Stimulated activated CD8-positive, alpha-beta memory T cell treated with anti-CD3 and anti-CD28 coated beads, Interleukin-2, amount 100 ng/mL, for 48 hours (primary cell): ENCODE data around the gene WSCD2.

ENCODE experiments used
- DNase-seq, 2 donors: peaks; one replicate each; pipeline ENCODE4 v3.0.0-alpha.2; 2020; ENCODE audit warnings: low read depth in 2 of 2

Gene WSCD2

DNA sequence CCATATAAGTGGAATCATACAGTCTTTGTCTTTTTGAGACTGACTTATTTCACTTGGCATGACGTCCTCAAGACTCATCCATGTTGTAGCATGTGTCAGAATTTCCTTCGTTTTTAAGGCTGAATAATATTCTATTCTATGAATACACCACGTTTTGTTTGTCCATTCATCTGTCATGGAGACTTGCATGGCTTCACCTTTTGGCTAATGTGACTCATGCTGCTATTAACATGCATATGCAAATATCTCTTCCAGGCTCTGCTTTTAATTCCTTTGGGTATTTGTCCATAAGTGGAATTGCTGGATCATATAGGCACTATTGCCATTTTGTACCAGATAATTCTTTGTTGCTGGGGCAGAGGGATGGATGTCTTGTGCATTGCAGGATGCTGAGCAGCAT is 19.6 kb upstream of the WSCD2 start:
- no peak for DNase-seq

DNA sequence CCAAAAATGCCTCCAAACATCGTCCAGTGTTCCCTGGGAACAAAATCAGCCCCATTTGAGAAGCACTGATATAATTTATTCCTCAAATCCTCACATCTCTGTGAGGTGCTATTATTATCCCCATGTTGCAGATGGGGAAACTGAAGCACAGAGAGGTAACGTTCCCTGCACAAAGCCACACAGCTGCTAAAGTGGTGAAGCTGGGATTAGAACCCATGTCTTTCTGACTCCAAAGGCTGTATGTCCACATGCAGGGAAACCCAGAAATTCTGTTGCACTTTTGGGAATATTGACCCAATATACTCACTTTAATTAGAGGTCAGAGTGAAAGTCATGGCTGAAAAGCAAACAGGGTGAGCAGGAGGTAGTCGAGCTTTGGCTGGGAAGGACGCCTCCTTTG is 19.1 kb upstream of the WSCD2 start:
- no peak for DNase-seq

DNA sequence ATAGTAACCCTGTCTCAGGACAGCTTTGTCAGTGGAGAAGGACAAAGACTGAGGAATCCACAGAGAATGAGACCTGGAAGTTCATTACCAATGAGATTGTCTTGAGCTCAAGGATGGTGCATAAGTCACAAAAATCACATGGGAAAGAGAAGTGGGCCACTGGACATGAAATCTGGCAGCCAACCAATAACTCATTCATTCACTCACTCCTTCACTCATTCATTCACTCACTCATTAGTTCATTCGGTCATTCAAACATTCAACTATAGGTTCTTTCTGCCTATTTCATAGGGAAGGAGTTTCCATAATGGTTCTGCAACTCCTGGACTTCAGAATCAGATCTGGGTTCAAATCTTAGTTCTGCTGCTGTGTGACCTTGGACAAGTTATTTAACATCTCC is 18.2 kb upstream of the WSCD2 start:
- no peak for DNase-seq

DNA sequence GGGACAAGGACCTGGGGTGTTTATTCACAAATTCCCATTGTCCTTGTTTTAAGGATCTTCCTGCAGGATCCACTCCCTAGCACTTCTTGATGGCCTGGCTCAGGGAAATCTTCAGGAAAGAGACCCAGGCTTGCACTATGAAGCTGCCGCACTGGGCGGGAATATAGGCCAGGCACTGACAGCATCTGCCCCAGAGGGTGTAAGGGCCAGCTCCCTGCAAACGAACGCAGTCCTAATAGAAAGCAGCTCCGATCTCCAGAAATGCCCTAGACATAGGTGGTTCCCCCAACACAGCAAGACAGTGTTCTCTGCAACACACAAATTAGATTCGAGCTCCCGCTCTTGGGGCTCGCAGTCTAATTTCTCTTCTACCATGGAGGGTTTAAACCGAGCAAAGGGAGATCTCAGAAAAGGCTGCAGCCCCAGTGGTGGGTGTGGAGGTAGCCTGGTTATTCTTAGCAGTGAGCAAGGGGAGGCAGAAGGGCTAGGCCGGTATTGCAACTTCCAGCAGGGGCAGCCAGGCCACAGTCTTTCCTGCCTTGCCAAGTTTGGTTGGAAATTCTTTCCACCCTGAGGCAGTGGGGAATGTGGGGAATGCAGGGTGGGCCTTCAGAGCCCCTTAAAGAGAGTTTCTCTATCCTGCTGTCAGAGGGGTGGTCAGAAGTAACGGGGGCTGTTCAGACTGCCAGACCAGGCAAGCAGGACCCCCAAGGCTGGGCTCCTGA is 16.1 kb upstream of the WSCD2 start:
- DNase-seq = no peak

DNA sequence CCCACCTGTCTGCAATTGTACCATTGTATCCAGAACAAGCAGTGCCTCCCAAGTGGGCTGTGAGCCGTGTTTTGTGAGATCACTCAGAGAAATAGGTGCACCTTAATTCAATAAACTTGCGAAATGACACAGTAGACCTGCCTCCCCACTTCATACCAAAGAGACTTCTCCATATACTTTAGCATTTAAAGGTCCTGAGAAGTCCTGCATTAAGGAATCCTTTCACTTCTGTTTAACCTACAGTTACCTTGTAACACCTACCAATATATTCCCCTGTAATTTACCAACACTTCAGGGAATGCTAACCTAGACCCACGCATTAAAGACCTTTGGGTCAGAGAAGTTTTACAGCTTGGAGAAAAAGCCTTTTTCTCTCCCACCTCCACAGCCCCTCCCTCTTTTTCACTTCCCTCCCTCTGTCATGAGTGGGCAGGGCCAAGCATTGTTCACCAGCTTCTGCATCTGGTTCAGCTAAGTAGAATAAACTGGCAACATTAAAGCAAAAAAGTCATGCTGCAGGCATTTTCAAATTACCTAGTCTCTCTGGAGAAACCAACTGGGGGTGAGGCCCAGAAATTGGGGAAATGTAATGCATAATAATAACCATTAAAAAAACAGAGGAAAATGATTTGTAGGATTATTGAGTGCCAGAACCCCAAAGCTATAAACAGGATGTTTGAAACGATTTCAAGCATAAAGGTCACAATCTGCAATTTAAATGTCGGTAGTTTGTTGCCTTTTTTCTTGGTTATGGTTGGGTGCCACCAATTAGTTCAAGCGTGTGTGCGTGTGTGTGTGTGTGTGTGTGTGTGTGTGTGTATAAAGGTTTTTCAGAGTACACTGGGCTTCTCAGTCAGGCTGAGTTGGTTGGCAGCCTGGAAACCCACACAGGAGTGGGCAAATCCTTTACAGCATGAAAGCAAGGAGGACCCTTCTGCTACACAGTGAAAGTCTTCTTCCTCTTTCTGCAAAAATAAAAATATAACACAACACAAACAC is 13.7 kb upstream of the WSCD2 start:
- DNase-seq = no peak

DNA sequence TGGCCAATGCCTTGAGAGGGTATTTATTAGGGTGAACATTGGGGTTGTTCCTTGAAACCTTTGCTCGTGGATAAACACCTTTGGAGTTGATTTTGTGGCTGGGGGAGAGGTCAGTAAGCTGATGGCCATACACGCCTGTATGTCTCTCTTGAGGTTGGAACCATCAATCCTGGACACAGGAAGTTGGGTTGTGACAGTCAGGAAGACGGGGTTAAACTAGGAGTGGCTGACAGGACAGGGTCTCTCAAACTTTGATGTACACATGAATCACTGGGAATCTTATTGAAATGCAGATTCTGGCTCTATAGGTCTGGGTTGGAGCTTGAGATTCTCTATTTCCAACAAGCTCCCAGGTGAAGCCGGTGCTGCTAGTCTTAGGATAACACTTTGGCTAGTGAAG is 12.8 kb upstream of the WSCD2 start:
- no peak for DNase-seq

DNA sequence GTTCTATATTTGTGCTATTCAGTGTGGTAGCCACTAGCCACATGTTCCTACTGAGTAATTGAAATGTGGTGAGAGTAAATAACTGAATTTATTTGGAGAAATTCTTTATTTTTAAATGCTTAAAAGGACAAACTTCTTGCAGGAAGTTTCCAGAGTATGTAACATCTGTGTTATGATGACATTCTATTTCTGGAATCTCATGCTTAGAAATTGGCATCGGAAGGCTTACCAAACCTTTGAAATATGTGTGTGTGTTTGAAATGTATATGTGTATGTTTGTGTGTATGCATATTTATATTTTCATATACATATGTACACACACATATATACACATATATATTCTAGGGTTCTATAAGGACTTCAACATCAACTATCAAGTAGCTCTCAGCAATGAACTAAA is 12.4 kb upstream of the WSCD2 start:
- no peak for DNase-seq

DNA sequence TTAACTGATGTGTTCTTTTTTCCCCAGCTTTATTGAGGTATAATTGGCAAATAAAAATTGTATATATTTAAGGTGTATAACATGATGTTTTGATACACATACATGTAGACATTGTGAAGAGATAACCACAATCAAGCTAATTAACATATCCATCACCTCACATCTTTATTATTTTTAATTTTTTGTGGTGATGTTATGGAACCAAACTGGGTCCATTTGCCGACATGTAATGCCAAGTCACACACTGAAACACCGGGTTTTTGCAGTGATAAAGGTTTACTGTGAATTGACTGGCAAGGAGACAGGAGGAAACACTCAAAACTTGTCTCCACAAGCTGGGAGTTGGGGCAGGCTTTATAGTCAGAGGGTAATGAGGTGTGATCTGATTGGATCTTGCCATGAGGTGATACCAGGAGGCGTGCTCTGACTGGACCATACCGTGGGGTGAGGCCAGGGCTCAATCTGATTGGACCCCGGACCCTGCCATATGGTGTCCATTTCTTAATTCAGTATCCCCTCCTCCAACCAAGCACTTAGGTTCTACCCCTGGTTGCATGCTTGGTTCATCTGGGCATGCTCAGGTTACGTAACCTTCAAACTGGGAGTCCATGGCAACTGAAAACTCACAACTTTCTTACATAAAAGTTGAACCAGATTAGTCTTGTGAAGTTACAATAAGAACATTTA is 11.8 kb upstream of the WSCD2 start:
- no peak for DNase-seq

DNA sequence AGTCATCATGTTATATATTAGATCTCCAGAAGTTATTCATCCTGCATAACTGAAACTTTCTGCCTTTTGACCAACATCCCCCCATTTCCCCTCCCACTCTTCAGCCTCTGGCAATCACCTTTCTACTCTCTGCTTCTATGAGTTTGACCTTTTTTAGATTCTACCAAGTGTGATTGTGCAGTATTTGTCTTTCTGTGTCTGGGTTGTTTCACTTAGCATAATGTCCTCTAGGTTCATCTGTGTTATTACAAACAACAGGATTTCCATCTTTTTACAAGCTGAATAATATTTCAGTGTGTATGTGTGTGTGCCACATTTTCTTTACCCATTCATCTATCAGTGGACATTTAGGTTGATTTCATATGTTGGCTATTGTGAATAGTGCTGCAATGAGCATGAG is 11.2 kb upstream of the WSCD2 start:
- DNase-seq = no peak

DNA sequence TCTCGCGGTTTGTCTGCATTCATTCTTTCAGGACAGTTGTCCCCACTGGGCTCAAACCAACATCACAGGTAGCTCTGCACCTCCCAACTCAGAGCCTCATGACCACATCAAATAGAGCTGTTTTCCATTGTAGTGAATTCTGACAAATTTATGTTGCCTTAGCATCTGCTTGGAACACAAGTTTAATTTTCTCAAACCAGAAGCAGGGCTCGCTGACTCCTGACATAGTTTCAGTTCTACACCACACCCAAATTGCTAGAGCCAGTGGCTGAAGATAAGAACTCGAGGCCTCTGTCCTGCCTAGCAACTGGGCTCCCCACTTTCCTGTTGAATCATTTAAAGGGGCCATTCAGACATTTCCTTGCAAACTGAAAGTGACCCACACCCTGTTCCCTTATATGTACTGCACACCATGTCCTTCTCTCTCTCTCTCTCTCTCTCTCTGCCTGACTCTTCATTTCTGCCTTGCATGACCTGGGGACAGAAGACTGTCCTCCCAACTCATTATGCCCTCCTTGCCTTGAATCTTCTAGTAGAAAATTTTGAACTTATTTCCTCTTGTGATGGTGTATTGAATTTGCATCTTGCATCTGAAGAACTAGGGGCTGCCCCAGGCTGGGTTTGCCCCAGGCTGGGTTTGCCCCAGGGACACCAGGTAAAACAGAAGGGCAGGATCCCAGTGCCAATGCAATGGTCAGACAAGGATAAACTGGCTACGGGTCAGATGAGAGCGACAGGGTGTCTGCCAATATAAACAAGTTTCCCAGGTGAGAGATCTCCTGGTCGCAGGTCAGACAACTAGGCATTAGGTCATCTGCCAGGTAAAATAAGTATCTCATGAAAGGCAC is 9.7 kb upstream of the WSCD2 start:
- no peak for DNase-seq

DNA sequence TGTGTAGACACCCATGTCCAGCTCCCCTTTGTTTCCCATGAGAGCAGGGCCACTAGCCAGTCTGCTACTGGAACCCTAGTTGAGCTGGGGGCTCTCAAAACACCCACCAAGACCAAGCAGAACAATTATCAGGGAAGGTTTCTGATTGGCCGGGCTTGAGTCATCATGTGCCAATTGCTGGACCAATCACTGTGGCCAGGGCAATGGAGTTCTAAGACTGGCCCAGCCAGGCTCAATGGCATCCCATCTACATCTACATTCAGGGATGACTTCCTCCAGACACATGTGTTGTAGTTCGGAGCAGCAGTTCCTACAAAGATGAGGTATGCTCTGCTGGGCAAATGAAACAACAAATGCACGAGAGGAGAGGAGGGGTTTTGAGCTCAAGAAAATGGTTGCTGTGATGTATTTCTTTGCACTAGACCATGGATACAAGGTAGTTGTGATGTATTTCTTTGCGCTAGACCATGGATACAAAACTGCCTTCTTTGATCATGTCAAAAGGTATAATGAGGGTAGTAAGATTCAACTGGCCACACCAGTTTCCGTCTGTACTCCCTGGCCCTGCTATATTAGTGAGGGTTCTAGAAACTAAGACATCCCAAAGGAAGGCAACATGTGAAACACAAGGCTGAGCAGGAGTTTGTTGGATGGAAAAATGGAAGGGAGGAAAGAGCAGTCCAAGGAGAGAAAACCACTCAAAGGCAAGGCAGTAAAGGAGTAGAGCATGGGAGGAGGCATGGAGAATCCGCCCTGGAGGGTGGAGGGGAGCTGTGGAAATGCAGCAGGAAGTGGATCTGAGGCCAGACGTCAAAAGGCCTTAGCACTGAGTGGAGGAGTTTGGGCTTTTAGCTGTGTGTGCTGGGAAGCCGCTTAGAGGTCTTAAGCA is 8.9 kb upstream of the WSCD2 start:
- DNase-seq = no peak

DNA sequence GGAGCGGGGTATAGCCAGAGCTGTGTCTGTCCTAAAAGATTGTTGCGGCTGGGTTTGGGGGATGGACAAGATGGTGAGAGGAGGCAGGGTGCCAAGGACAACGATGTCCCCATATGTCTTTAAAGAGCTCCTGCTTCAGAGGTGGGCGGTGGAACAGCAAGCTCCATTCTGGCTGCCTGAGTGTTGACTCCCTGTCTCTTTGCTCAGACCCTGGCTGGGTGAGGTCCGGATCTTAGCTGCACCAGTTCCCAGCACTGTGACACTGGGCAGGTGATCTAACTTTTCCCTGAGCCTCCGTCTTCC is 8.3 kb upstream of the WSCD2 start:
- DNase-seq = no peak

DNA sequence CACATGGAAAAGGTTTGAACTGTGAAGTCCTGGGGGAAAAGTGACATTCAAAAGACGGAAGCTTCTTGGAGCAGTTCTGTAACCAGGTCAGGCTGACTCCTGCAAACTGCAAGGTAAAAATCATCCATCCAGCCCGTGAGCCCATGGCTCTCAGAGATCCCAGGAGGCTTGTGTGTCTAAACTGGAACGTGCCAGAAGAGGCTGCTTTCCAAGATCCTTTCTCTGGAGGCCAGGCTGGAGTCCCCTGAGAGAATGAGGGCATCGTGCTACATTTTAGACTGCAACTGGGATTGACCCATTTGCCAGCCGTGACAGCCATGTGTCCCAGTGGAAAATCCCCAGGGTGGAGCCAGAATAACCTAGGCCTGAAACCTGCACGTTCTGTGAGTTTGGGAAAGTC is 7.8 kb upstream of the WSCD2 start:
- DNase-seq = no peak

DNA sequence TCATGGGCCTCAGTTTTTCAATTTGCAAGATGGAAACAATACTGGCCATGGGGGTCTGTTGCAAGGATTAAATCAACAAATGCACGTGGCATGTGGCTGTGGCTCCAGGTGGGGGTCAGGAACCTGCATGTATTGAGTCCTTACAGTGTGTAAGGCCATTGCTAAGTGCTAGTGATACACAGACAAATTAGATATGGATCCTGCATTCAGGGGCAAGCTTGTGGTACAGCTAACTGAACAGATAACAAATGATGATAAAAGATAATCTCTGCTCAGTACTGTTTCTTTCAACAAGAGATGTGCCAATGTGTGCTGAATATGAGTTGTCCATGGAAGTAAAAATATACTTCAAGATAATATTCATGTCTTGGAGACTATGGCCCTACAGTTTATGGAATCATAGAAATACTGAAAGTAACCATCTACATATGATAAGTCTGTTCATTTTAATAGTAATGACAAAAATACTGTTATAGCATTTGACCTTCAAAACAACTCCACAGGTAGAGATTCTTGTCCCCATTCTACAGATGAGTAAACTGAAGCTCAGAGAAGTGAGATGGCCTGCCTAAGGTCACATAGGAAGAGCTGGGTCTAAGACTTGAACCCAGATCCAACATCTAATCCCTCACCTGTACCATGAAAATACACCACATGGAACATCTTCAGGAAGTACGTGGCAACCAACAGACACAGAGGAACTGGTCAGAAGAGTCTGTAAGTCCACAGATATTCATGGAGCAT is 7.2 kb upstream of the WSCD2 start:
- no peak for DNase-seq

DNA sequence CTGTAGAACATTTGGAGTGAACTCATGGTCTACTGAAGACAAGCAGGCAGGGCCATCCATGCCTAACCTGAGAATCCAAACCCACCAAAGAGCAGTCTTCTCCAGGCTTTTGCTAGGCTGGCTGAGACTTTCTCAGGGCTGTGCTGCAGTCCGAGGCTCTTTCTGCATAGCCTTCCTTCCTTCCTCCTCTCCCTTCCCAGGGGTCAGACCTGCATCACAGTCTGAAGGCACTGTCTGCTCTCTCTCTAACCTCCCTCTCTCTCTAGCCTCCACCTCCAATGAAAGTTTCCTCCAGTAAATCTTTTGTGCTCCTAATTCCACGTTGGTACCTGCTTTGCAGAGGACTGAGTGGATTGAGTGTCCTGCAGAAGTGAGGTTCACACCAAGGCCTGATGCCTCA is 6.4 kb upstream of the WSCD2 start:
- no peak for DNase-seq

DNA sequence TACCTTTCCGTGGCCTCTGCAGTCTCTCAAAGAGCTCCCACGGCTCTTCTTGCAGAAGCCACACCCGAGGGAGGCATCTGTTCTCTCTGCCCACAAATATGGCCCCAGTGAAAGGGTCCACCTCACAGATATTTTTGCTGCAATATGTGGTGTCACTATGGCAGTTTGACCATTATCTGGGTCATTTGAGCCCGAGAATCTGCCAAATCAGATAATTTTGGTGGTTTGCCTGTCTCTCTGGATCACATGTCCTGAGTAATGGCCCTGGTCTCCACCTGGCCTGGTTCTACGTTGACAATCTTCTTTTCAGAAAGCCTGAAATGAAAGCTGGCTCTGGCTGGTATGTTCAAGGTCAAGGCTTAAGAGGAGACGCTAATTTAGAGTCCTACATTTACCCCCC is 5.7 kb upstream of the WSCD2 start:
- no peak for DNase-seq

DNA sequence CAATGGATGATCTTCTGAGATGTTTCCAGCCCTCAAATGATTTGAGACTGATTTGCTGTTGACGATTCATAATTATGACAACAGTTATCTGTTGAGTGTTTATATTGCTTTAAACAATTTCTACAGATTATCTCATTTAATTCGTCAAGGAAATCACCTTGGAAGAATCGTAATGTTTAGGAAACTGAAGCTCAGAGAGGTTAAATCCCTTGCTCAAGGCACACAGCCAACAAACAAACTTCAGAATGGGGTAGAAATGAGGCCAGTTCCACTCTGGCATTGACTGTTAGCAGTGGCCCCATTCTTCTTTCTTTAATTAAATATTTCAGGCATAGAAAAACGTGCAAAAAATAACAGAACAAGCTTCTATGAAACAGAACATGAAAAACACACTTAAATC is 4.0 kb upstream of the WSCD2 start:
- no peak for DNase-seq

DNA sequence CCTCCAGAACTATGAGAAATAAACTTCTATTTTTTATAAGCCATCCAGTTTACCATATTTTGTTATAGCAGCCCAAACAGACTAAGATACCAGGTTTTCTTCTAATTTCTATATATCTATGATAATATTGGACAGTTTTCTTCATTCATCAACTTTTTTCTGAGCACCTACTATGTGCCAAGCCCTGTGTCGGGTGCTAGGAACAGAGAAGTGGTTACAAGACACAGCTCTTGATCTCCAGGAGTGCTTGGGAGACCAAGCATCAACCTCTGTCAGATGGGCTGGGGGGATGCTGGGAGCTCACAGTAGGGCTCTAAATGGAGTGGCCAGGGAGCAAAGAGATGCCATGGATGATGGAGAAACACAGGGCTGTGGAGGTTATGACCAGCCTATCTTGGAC is 2.9 kb upstream of the WSCD2 start:
- DNase-seq = no peak

DNA sequence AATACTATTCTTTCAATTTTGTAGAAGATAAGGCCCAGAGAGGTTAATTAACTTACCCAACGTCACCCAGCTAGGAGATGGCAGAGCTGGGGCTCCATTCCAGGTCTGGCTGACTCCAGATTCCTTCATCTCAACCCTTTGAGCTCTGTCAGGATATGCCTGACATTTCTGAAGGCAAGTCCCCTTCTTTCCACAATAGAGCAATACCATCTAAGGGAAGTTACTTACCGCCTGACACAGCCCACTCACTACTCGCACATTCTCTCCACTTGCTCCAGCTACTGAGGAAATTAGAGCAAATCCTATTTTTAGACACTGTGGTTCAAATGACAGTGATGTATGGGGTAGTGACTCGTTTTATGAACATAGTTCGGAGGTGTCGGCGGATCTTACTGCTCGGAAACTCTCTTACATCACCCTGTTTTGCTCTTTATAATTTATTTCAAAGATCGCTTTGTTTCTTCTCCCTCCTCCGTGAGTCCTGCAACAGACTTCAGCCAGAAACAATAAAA is 2.0 kb upstream of the WSCD2 start:
- no peak for DNase-seq

DNA sequence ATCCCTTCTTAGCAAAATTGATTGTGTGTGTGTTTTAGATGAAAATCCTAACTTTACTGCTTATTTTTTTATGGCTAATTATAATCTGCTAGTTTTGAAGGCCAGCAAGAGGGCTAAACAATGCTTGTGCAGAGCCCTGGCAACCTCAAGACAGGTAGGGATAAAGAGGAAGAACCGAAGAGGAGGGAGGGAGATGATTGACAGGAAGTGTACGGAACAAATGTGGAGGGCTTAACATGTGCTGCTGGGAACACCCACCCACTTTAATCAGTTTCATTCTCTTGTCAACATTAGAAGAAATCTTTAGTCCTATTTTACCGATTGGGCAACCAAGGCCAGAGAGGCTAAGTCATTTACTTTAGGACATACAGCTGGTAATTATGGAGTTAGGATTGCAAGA is 1.4 kb upstream of the WSCD2 start:
- no peak for DNase-seq
